Stimulated activated CD4-positive, alpha-beta T cell treated with anti-CD3 and anti-CD28 coated beads, Interleukin-12 subunit alpha, Interleukin-12 subunit beta, amount 100 ng/mL, for 24 hours (primary cell): ENCODE data around the gene ADCY5.

Source experiments
- DNase-seq, 2 experiments: peaks; one replicate each; pipeline ENCODE4 v3.0.0-alpha.2; 2020; ENCODE audit warnings: low read depth in 2 of 2

The ADCY5 gene

DNA sequence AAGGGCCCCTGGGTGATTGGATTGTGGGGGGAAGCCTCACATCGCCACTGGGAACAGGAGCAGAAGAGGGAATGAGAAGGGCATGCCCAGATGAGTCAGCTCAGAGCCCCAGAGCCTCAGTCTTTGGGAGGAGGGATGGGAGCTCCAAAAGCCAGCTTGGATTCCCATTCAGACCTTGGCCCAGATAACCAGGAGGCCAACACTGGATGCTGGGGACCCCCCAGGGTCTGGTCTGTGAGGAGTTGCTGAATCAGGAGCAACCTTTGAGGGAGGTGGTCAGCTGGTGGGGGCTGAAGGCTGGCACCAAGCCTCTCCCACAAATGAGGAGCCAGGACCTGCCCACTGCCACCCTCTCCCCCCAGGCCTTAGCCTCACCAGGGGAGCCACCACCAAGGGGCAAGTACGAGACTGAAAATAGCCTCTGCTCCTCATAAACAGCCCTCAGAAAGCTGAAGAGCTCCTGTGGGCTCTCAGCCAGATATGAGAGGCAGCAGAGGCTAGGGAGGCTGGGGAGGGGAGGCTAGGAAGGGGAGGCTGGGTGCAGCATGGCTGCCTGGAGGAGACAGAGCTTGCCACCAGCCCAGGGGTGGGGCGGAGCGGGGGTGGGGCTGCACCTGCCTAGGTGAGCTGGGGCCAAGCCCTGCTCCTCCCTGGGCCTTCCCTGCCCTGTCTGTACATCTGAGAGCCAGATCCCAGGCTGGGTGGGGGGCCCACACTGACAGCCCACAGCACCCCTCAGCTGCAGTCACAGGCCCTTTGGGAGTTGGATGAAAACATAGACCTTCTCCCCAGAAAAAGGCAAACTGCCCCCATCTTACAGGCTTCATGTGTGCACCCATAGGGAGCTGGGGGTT lies 147.3 kb downstream of the ADCY5 start:
- DNase-seq: no peak

DNA sequence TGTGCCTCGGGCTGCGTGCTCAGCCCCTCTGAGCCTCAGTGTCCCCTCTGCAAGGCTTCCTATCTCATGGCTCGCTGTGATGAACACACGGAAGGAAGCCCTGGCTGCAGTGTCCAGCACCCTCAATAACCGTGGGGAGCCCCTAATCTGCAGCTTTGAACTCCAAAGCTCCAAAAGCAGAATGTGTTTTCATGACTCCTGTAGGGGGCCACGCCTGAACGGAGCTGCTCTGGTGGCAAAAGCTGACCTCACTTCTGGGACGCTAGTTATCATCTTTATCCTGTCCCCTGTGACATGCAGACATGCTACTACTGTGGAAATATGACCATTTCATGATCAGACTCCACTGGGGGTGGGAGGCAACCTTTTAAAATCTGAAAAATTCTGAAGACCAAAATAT lies 148.3 kb downstream of the ADCY5 start:
- no peak for DNase-seq

- DNase-seq: no peak
These were observed 148.8 kb downstream of the ADCY5 start for GRCh38 chr3:123300056-123300455.

DNA sequence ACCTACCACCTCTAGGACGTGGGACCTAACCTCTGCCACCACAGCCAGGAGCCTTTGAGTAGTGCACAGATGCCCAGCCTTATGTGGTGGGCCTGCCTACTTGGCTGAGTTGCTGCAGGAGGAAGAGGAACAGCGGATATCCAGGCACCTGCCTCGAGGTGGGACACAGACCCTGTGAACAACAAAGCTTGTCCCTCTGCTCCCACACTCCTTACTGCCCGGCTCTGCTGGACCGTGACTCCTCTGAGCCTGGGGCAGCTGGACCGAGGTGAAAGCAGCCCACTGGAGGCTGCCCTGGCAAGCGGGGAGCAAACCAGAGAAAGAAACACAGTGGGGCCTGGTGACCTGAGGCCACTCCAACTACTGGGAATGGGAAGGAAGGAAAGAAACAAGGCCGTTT lies 149.3 kb downstream of the ADCY5 start:
- DNase-seq: no peak

DNA sequence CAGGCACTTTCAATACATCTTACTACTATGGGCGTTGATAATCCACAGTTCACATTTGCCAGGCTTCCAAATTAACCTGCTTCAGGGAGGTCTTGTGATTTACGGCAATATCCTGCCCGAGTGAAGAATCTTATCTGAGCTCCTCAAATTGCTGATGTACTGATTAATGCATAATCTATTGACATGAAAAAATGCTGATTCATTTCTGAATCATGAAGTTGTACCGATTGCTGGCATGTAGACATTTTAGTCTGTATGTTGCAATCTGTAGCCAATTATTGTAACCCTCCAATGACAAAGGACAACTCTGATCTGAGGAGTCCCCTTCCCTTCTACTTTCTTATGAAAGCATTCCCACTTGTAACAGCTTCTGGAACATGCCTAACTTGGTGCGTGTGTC lies 150.0 kb downstream of the ADCY5 start:
- DNase-seq: no peak

DNA sequence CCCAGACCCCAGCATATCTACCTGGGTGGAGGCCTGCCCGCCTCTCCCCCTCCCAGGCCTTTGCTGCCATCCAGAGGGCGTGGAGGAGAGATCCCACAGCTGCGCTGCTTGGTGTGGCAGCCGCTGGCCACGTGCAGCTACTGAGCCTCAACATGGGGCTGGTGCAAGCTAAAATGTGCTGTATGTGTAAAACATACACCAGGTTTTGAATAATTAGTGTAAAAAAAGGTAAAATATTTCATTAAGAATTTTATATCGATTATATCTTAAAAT lies 151.3 kb downstream of the ADCY5 start:
- DNase-seq: no peak

- no peak for DNase-seq
These were observed 151.9 kb downstream of the ADCY5 start for GRCh38 chr3:123296836-123297626.

DNA sequence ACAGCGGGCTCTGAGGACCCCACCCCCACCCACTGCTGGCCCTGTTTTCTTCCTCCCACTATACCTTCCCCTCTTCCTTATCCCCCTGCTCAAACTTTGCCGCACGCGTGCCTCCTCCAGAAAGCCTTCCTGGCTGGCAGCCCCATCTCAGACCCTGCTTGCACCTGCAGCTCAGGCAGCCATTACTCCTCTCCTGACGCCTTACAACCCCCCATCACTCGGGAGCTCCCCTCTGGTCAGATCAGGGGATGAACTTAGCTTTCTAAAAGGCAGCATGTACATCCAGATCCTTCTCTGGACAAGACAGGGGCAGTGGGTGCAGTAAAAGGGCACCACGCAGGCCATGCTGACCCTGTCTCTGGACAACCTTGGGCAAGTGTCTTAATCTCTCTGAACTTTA lies 152.6 kb downstream of the ADCY5 start:
- DNase-seq: no peak

DNA sequence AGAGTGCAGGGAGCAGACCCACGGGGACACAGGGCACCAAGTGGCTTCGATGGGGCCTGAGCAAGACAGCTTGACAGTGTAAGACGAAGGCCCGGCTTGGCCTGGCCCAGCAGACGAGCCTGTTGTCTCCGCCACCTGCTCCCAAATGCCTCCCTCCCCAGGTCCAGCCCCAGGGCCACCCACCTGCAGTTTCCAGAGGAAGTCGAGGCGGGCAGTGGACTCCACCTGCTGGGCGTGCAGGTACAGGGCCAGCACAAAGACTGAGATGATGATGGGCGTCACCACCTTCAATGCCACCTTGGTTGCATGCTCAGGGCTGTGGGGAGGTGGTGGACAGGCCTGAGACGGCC lies 153.0 kb downstream of the ADCY5 start:
- DNase-seq: no peak

GRCh38 chr3:123295171-123295900 lies 153.6 kb downstream of the ADCY5 start:
- DNase-seq: no peak

DNA sequence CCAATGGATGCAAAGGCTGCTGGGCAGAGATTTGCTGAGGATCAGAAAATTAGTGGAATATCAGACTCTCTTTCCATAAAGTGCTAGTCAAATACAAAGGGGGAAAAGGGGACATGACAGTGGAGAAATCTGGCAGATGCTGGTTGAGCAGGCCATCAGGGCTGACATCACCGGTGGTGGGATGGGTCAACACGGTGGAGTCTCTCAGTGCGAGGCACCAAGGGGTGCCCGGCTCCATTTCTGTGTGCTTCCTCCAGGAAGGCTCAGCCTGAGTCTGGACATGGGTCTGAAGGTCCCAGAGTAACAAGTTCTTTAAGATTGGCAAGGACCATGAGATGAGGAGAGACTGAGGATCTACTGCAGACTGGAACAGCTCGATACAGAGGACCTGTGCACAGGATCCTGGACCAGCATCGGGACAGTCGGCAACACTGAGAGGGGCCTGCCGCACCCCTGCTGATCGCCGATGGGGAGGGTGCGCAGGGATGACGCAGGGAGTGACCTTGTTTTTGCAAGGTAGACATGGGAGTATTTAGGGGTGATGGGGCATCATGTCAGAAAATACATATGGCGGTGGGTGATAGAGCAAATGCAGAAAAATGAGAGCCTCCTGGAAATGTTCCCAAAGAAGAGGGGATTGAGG lies 154.5 kb downstream of the ADCY5 start:
- no peak for DNase-seq

DNA sequence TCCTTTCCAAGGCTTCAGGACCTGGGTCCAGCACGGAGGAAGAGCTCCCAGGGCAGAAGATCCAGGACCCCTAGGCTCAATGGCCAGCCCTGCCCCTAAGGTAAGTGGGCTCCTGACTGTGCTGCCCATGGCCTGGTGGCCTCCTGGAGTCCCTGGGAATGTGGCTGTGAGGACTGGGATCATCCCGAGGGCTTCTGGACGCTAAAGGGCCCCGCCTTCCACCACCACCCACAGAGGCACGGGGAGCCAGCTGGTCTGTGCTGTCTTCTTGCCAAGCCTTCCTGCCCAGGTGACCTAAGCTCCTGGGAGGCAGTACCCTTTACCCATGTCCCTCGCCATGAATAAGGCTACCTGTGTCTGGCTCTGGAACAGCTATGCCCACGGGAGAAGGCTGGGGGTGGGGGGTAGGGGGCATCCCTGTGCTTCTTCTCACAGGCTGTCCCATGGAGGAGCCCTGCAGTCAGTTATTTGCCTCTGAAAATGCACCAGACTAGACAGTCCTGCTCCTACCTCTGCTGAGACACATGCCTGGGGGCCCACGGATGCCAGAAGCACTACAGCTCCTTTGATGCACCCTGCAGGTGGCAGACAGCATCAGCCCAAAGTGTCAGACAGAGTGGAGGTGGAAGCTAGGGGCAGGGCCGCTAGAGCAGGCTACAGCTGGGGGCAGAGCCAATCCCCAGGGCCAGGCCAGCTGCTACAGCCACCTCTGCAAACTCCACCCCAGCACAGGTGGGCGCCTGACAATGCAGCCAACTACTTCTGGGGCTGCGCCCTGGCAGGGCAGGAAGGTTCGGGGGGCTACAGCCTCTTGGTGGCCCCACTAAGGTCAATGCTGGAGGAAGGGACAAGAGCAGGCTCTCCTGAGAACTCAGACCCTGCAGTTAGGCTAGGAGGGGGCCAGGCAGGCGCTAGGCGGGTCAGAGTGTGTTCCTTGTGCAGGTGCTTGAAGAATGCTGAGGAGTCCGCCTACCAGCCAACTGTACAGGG lies 156.3 kb downstream of the ADCY5 start:
- DNase-seq: no peak

DNA sequence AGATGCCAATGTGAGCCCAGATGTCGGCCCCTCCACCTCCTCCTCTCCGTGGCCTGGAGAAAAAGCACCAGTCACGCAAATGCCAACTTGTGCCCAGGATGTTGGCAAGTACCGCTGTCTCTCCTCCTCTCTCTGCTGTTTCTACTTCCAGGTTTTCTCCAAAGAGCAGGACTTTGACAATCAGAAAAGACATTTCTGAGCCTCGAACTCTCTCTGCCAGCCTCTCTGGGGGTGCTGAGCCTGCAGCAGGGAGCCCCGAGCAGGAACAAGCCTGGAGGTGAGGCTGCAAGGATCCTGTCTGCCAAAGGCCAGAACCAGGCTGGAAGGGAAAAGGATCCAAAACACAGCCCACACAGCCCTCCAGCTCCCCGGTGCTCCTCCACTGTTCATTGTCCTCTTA lies 157.5 kb downstream of the ADCY5 start:
- DNase-seq: no peak

DNA sequence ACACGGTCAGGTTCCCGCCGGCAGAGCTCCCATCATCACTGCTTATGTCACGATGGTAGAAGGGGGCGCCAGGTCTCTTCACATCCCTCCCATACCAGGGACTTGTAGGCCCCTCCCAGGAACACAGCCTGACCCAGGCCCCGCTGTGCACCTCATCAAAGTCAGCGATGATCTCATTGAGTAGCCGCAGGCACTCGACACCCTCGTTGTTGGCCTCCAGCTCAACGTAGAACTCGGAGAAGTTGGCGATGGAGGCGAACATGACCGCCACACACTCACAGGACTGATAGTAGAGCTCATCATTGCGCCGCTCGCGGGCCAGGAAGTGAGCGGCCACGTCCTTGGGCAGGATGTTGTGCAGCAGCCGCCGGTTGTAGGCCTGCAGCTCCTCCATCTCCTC lies 157.9 kb downstream of the ADCY5 start:
- no peak for DNase-seq

DNA sequence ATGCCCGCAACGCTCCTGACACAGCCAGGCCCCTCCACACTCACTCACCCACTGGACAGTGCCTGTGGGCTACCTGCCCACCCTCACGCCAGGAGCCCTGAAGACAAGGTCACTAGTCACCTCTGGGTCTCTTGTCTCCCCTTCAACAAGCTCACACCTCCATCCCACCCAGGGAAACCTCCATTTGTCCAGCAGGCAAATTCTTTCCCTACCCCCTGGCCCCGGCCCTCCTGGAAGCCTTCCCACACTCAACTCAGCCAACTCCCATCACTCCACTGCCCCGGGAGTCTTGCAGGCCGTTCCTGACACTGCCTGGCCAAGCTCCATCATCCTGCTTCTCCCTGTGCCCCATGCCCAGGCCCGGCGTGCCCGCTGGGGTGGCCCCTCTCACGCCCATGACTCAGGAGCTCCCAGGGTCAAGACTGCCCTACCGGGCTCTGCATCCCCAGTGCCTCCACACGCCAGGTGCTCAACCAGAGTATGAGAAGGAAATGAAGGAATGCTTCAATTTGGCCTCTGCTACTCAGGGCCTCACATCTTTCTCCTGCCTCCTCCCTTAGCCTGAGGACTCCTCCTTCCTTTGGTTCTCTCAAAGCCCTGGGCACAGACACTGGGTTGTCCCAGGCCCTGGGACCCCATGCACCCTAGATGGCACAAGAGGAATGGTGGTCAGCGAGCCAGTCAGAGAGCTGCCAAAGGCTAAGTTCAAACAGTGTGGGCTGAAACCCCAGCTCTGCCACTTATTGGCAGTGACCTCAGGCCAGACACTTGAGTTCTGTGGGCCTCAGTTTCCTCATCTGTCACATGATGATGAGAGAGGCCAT lies 158.6 kb downstream of the ADCY5 start:
- DNase-seq: no peak

GRCh38 chr3:123289391-123290106 lies 159.3 kb downstream of the ADCY5 start:
- no peak for DNase-seq

DNA sequence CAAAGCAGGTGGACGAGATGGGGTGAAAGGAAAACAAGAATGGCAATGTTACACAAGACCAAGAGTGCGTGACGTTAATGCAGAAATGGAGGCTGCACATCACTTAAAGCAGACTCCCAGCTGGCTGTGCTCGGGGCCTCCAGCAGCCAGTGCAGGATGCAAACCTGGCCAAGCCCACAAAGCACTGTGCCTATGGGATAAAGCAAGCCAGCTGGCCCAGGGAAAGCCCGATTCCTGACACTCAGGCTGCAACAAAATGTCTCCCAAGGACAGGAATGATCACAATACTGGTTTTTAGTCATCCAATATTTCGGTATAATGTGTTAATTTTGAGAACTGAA lies 161.0 kb downstream of the ADCY5 start:
- DNase-seq: no peak

DNA sequence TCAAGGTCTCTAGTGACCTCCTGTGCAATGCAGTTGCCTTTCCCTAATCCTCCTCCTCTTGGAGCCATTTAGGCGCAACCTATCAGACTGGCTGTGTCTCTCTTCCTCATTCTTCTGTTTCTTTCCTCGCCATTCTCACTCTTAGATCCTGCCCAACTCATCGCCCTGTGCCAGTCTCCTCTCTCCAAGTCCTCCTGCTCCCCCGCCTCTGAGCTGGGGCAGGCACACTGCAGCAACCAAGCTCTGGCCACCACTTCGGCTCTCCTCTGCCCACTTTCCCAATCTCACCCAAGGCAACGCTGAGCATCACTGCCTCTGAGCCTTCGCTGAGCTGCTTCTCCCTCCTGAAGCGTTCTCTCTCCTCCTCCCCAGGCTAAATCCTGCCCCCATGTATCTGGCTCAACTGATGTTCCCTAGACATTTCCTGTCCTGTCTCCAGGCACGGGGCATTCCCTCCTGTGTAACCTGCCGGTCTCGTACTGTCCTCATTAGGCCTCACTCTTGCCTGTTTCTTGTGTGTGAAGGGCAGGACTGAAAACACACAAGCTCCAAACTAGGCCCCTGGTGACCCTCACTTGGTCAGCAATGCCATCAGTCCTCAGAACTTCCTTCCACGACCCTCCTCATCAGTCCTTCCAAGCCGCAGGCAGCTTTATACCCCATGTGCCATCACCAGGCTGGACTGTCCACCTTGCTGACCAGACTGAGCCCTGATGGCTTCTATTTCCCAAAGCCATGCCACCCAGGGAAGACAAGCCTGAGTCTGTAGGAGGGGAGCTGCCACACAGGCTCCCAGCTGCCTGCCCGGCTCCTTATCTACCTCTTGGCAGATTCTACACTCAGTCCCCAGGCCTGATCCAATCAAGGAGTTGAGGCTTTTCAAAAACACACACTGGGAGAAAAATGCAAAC lies 161.6 kb downstream of the ADCY5 start:
- no peak for DNase-seq
